ENCODE results near the gene PPP1R14C.

Gene PPP1R14C

DNA sequence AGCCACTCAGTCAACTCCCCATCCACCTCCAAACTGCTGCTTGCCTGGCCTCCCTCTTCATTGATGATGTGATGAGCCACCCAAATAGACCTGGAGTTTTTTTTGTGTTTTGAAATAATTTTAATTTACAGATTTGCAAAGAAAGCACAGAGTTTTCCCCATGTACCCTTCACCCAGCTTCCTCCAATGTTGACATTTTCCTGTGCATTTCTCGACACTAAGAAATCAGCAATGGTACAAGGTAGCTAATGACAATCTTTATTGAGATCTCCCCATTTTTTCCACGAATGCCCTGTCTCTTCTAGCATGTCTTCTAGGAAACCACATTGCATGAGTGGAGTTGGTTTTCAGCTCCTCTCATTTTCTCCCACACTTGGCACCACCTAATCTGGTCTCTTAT lies 30.1 kb downstream of the PPP1R14C start:
- TF ChIP-seq, protein P1, sequence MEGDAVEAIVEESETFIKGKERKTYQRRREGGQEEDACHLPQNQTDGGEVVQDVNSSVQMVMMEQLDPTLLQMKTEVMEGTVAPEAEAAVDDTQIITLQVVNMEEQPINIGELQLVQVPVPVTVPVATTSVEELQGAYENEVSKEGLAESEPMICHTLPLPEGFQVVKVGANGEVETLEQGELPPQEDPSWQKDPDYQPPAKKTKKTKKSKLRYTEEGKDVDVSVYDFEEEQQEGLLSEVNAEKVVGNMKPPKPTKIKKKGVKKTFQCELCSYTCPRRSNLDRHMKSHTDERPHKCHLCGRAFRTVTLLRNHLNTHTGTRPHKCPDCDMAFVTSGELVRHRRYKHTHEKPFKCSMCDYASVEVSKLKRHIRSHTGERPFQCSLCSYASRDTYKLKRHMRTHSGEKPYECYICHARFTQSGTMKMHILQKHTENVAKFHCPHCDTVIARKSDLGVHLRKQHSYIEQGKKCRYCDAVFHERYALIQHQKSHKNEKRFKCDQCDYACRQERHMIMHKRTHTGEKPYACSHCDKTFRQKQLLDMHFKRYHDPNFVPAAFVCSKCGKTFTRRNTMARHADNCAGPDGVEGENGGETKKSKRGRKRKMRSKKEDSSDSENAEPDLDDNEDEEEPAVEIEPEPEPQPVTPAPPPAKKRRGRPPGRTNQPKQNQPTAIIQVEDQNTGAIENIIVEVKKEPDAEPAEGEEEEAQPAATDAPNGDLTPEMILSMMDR (IDR thresholded peaks at IDR 0.05; ENCODE audit: insufficient read depth, low read length, poor library complexity, severe bottlenecking), result no peak
- DNase-seq (ENCODE audit: extremely low read depth, insufficient read length), result no peak

DNA sequence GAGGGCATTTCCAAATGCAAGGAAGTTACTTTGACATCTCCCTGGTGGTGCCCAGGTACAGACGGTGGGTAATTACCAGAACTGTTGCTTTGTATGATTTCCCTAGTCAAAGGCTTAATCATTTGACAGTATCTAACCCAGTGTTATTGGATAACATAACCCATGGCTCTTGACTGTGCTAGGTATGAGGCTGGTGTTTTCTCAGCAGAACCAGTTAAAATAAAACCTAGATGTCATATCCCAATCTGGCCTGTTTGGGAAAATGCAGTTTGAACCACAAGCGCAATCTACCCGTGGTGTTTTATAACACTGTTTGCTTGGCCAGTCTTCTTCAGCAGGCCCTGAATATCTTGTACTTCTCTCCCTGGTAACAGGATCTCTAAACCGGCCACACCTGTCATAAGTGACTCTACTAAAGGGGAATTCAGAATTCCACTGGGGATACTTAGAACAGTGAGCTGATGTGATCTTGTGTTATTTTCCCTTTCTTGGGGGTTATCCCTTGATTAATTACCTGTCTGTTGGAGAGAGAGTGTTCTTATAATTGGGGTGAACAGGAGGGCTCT lies 32.8 kb downstream of the PPP1R14C start:
- no peaks in the 10 kb centered on the region for H3K36me3 ChIP-seq (ENCODE audit: control insufficient read depth, insufficient read depth, low read length)
- H3K4me3 ChIP-seq (replicated peaks; ENCODE audit: low read depth, low read length), result no peak overlapping the region
- no peaks in the 10 kb centered on the region; the same call in 1 of the 2 replicates for H3K27me3 ChIP-seq (replicated peaks; ENCODE audit: control insufficient read depth, insufficient read depth, low read length)
- TF ChIP-seq, protein P1 (IDR thresholded peaks at IDR 0.05; ENCODE audit: insufficient read depth, low read length, poor library complexity, severe bottlenecking), result no peak
- no peak for DNase-seq (ENCODE audit: extremely low read depth, insufficient read length)

More for the DNA sequence above, 30.1 kb downstream of the PPP1R14C start:
- no peaks in the 10 kb centered on the region for H3K36me3 ChIP-seq (ENCODE audit: control insufficient read depth, insufficient read depth, low read length)
- H3K27me3 ChIP-seq (replicated peaks; ENCODE audit: control insufficient read depth, insufficient read depth, low read length), result no peaks in the 10 kb centered on the region; the same call in 1 of the 2 replicates
- H3K4me3 ChIP-seq (replicated peaks; ENCODE audit: low read depth, low read length), result no peak overlapping the region

DNA sequence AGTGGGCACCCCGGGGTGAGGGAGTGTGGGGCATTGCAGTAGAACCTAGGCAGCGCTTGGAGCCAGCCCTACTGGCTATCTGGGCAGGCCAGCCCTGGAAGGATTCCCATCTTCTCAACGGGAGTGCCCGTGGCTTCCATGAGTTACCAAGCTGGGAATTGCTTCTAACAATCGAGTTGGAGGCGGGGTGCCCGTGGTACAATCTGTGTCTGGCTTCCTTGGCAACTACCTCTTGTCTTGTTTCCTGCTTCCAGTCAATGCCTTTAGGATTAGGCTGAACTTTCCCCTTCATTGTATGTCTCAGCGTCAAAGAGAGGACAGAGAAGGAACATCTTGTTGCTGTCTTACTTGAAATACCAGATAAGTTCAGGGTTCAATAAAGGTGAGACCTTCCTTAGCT lies 33.3 kb downstream of the PPP1R14C start:
- TF ChIP-seq, protein P1 (IDR thresholded peaks at IDR 0.05; ENCODE audit: insufficient read depth, low read length, poor library complexity, severe bottlenecking), result no peak
- Histone ChIP-seq H3K36me3 (ENCODE audit: control insufficient read depth, insufficient read depth, low read length) (no peaks in the 10 kb centered on the region), H3K27me3 (replicated peaks; ENCODE audit: control insufficient read depth, insufficient read depth, low read length) (no peaks in the 10 kb centered on the region; the same call in 1 of the 2 replicates), H3K4me3 (replicated peaks; ENCODE audit: low read depth, low read length) (no peak overlapping the region)
- no peak for DNase-seq (ENCODE audit: extremely low read depth, insufficient read length)

DNA sequence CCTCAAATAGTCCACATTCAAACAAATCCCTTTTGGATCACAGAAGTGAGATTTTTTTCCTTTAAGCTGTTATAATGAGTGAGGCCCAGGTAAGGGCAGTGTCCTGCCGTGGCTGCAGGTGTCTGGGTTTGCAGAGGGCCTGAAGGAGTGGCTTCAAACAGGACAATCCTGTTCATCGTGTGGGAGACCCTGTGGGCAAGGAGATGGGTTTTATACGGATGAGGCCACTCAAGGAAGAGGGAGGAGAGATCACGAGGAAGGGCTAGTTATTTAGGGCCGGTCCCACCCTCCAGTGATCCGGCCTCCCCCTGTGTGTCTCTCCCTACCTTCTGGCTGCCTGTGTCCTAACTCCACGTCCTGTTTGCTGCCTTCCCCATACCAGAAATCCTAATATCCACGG lies 33.8 kb downstream of the PPP1R14C start:
- Histone ChIP-seq H3K36me3 (ENCODE audit: control insufficient read depth, insufficient read depth, low read length) (no peaks in the 10 kb centered on the region), H3K4me3 (replicated peaks; ENCODE audit: low read depth, low read length) (no peak overlapping the region), H3K27me3 (replicated peaks; ENCODE audit: control insufficient read depth, insufficient read depth, low read length) (no peaks in the 10 kb centered on the region; the same call in 1 of the 2 replicates)
- TF ChIP-seq, protein P1 (IDR thresholded peaks at IDR 0.05; ENCODE audit: insufficient read depth, low read length, poor library complexity, severe bottlenecking), result no peak
- DNase-seq (ENCODE audit: extremely low read depth, insufficient read length), result no peak

DNA sequence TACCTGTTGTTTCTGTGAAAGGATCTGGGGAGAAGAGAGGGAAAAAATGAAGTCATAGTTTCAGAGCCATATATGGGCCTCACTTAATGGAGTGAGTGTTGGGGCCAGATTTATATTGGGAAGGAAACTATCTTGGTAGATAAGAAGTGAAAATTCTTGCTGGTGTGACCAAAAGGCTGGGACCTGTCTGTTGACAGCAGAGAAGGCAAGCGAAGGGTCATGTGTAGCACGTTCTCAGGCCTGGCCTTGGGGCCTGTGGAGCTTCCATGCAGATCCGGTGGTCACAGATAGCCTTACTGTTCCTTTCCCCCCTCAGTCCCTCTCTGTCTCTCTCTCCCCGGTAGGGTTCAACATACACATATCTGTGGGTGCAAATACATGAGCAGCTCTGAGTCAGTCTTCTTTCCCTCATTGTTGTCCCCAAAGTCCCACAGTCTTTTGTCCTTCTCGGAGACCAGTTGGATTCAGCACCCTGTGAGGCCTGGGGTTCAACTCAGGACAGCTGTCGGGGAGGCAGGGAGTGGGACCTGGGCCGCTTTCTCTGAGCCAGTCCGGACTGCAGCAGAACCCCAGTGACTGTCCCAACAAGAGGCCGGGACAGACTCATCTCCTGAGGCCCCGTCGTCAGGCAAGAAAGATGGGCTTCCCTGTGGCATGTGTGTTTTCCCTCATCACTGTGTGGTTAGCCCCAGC lies 34.6 kb downstream of the PPP1R14C start:
- H3K4me3 ChIP-seq (replicated peaks; ENCODE audit: low read depth, low read length), result no peak overlapping the region
- peaks cover 2% of the 10 kb centered on the region; the same call in 1 of the 2 replicates for H3K27me3 ChIP-seq (replicated peaks; ENCODE audit: control insufficient read depth, insufficient read depth, low read length)
- TF ChIP-seq, protein P1 (IDR thresholded peaks at IDR 0.05; ENCODE audit: insufficient read depth, low read length, poor library complexity, severe bottlenecking), result no peak
- DNase-seq (ENCODE audit: extremely low read depth, insufficient read length), result no peak
- no peaks in the 10 kb centered on the region for H3K36me3 ChIP-seq (ENCODE audit: control insufficient read depth, insufficient read depth, low read length)
